Liver (tissue), 9 donors: ENCODE measurements around the gene ZNF746. TPM values are rescaled to one million over a fixed set of nuclear protein-coding genes. Genes with fewer than 3 reads are reported as not detected.

Source experiments
- DNase-seq: peaks from one replicate; pipeline ENCODE4 v3.0.0-alpha.2; 2017; ENCODE audit warnings: low spot score
- H3K27ac ChIP-seq, 2 donors: one replicate each; pipeline ENCODE4 v1.7.0; 2013; ENCODE audit warnings: inconsistent platforms in 2 of 2, low read length in 2 of 2, control low read depth in 1 of 2, low read depth in 1 of 2, mild to moderate bottlenecking in 1 of 2
- H3K27me3 ChIP-seq, 4 donors: one replicate each; pipeline versions ENCODE4 v1.6.1 to v1.7.0; 2013; ENCODE audit warnings: low read length in 3 of 4, inconsistent platforms in 1 of 4, mild to moderate bottlenecking in 1 of 4, moderate library complexity in 1 of 4; ENCODE audit not compliant: control insufficient read depth in 4 of 4, insufficient read depth in 4 of 4
- H3K36me3 ChIP-seq, 4 donors: one replicate each; pipeline versions ENCODE4 v1.6.1 to v1.7.0; 2013; ENCODE audit warnings: low read length in 3 of 4, mild to moderate bottlenecking in 3 of 4, low read depth in 1 of 4, moderate library complexity in 1 of 4; ENCODE audit not compliant: control insufficient read depth in 4 of 4, insufficient read depth in 3 of 4
- H3K4me1 ChIP-seq, 4 donors: one replicate each; pipeline versions ENCODE4 v1.6.1 to v1.7.0; 2013; ENCODE audit warnings: low read length in 3 of 4, mild to moderate bottlenecking in 3 of 4, moderate library complexity in 1 of 4; ENCODE audit not compliant: control insufficient read depth in 4 of 4, insufficient read depth in 4 of 4
- H3K4me3 ChIP-seq, 3 donors: one replicate each; pipeline versions ENCODE4 v1.6.1 to v1.7.0; 2013; ENCODE audit warnings: low read length in 3 of 3, control low read depth in 1 of 3, low read depth in 1 of 3, mild to moderate bottlenecking in 1 of 3
- H3K9ac ChIP-seq, 2 donors: one replicate each; pipeline ENCODE4 v1.7.0; 2013; ENCODE audit warnings: low read length in 2 of 2, mild to moderate bottlenecking in 2 of 2, moderate library complexity in 2 of 2, control low read depth in 1 of 2, low read depth in 1 of 2
- H3K9me3 ChIP-seq, 4 donors: one replicate each; pipeline versions ENCODE4 v1.6.1 to v1.7.0; 2013; ENCODE audit warnings: low read length in 3 of 4; ENCODE audit not compliant: control insufficient read depth in 4 of 4
- EGR1 ChIP-seq, 2 donors: IDR thresholded peaks; 2 replicates each; pipeline ENCODE4 v1.6.1; 2016 to 2018; ENCODE audit warnings: antibody characterized with exemption in 2 of 2, low read depth in 2 of 2
- FOXA1 ChIP-seq: IDR thresholded peaks from 2 replicates; pipeline ENCODE4 v1.6.1; 2016; ENCODE audit warnings: antibody characterized with exemption
- FOXA2 ChIP-seq: IDR thresholded peaks from 2 replicates; pipeline ENCODE4 v1.6.1; 2016; ENCODE audit warnings: antibody characterized with exemption
- GABPA ChIP-seq, 2 donors: IDR thresholded peaks in 1 of 2; conservative IDR thresholded peaks in 1 of 2; 2 replicates each; pipeline ENCODE4 v1.6.1; 2016; ENCODE audit warnings: antibody characterized with exemption in 2 of 2, mild to moderate bottlenecking in 1 of 2, moderate library complexity in 1 of 2
- HNF4A ChIP-seq, 2 donors: conservative IDR thresholded peaks; 2 replicates each; pipeline ENCODE4 v1.6.1; 2016; ENCODE audit warnings: antibody characterized with exemption in 2 of 2, mild to moderate bottlenecking in 2 of 2
- HNF4G ChIP-seq: IDR thresholded peaks from 2 replicates; pipeline ENCODE4 v1.6.1; 2016; ENCODE audit warnings: antibody characterized with exemption
- JUND ChIP-seq, 2 donors: IDR thresholded peaks; 2 replicates each; pipeline ENCODE4 v1.6.1; 2016; ENCODE audit warnings: antibody characterized with exemption in 2 of 2
- NR2F2 ChIP-seq: IDR thresholded peaks from 2 replicates; pipeline ENCODE4 v1.6.1; 2016; ENCODE audit warnings: antibody characterized with exemption
- RAD21 ChIP-seq, 2 donors: IDR thresholded peaks; 2 replicates each; pipeline ENCODE4 v1.6.1; 2016; ENCODE audit warnings: antibody characterized with exemption in 2 of 2, mild to moderate bottlenecking in 2 of 2
- RXRA ChIP-seq, 2 donors: IDR thresholded peaks; 2 replicates each; pipeline ENCODE4 v1.6.1; 2017 to 2018; ENCODE audit warnings: antibody characterized with exemption in 2 of 2, mild to moderate bottlenecking in 1 of 2
- SP1 ChIP-seq: IDR thresholded peaks from 2 replicates; pipeline ENCODE4 v1.6.1; 2018; ENCODE audit warnings: antibody characterized with exemption, mild to moderate bottlenecking
- TAF1 ChIP-seq: conservative IDR thresholded peaks from 2 replicates; pipeline ENCODE4 v1.6.1; 2016; ENCODE audit warnings: antibody characterized with exemption, mild to moderate bottlenecking
- YY1 ChIP-seq: IDR thresholded peaks from 2 replicates; pipeline ENCODE4 v1.6.1; 2016; ENCODE audit warnings: antibody characterized with exemption, mild to moderate bottlenecking
- WGBS: extraction: QIAGEN DNeasy Blood & Tissue Kit; methylation state at CpG from one replicate; pipeline ENCODE4 v1.1.7; 2013; 5-methylcytosine and 5-hydroxymethylcytosine counted together
- polyA plus RNA-seq, 2 donors: library from polyadenylated mRNA; stranded (reverse) in 1 of 2; unstranded in 1 of 2; fragments of 200-250 nt in 1 of 2; fragments of >200 nt in 1 of 2; fragmentation: Nextera tagmentation in 1 of 2; extraction: Ambion mirVana in 1 of 2; gene quantifications; one replicate each; pipeline versions ENCODE4 v1.2.1 to v1.2.3, GENCODE V29; 2013 to 2015
- total RNA-seq, 2 donors: library from RNA; depleted of rRNA; stranded (reverse); fragments of >200 nt; gene quantifications; one replicate each; pipeline ENCODE4 v1.2.3, GENCODE V29; 2014
- TF ChIP-seq, protein P1 (sequence below): IDR thresholded peaks from 2 replicates; pipeline ENCODE4 v1.6.1; 2016; ENCODE audit warnings: antibody characterized with exemption
- TF ChIP-seq, protein P2 (sequence below): IDR thresholded peaks from 2 replicates; pipeline ENCODE4 v1.6.1; 2016; ENCODE audit warnings: antibody characterized with exemption
- TF ChIP-seq, protein P3 (sequence below): fragments of 150-350 bp; IDR thresholded peaks from 2 replicates; pipeline ENCODE4 v1.5.1; 2017; ENCODE audit warnings: improper control_type of control experiment, low read depth, low read length; ENCODE audit not compliant: missing input control
- TF ChIP-seq, protein P4 (sequence below): IDR thresholded peaks from 2 replicates; pipeline ENCODE4 v1.6.1; 2016; ENCODE audit warnings: antibody characterized with exemption
- donor health status: healthy.
- donor health status: healthy.
- donor health status: healthy.
- donor health status: healthy.
- donor health status: healthy.

The ZNF746 gene
- total and polyA plus RNA-seq, 4 donors: 3.8 to 13.5 (median 9.2) TPM

DNA sequence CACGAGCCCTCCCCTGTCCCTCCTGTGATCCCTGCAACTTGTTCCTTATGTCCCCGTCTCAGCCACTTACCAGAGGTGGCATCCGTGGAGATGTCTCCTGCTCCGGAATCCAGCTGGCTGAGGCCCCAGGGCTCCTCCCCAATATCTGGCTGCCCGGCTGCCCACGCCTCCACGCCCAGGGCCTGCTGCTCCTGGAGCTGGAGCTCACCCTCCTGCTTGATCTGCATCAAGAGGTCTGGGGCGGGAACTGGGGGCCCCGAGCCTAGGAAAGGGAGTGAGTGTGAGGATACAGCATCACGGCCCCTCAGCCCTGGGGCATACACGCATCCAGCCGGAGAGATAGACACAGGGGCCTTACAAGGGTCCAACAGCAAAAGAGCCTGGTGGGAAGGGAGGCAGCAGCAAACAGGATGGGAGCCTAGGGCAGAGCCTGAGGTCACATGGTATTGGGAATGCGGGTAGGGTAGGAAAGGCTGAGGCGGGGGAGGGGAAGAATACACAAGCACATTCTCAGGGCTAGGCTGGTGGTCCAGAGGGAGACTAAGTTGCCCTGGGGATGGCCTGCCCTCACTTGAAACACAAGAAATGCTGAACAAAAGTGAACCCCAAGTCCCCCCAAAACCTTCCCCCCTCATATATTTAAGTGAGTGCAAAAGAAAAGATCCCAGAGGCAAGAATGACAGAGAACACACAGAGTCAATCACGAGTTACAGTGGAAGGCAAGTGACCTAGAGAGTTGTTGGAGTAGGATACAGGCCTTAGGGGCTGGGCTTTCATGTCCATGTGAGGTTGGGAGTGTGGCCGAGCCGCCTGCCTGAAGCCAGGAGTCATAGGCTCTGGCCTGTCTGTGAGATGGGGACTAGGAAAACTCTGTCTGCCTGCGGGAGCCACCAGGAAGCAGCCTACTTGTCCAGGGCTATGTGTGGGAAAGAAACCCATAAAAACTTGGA, 19.8 kb downstream of the ZNF746 start:
- Histone ChIP-seq H3K27me3 (no peaks in the 10 kb centered on the region), H3K4me3 (no peak overlapping the region), H3K27ac (no peak overlapping the region), H3K4me1 (no peaks in the 10 kb centered on the region), H3K9me3 (no peaks in the 10 kb centered on the region), H3K36me3 (peaks cover 8 to 45% (median 25%) of the 10 kb centered on the region in 4 donors), H3K9ac (no peak overlapping the region)
- no peak for TF ChIP-seq FOXA2
- TF ChIP-seq, protein P1, sequence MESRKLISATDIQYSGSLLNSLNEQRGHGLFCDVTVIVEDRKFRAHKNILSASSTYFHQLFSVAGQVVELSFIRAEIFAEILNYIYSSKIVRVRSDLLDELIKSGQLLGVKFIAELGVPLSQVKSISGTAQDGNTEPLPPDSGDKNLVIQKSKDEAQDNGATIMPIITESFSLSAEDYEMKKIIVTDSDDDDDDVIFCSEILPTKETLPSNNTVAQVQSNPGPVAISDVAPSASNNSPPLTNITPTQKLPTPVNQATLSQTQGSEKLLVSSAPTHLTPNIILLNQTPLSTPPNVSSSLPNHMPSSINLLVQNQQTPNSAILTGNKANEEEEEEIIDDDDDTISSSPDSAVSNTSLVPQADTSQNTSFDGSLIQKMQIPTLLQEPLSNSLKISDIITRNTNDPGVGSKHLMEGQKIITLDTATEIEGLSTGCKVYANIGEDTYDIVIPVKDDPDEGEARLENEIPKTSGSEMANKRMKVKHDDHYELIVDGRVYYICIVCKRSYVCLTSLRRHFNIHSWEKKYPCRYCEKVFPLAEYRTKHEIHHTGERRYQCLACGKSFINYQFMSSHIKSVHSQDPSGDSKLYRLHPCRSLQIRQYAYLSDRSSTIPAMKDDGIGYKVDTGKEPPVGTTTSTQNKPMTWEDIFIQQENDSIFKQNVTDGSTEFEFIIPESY: no peak
- TF ChIP-seq NR2F2: no peak
- no peak for TF ChIP-seq RXRA (IDR thresholded peaks at IDR 0.05)
- TF ChIP-seq FOXA1: no peak
- TF ChIP-seq, protein P2, sequence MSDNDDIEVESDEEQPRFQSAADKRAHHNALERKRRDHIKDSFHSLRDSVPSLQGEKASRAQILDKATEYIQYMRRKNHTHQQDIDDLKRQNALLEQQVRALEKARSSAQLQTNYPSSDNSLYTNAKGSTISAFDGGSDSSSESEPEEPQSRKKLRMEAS: no peak
- no peak for TF ChIP-seq EGR1 (IDR thresholded peaks at IDR 0.05; ENCODE audit: low read depth in 2 of 2)
- no peak for TF ChIP-seq SP1
- TF ChIP-seq RAD21 (IDR thresholded peaks at IDR 0.05): no peak
- TF ChIP-seq GABPA (IDR thresholded peaks at IDR 0.05 in 1 of 2, conservative IDR thresholded peaks at IDR 0.05 in 1 of 2): no peak
- no peak for TF ChIP-seq HNF4G
- TF ChIP-seq YY1: no peak
- TF ChIP-seq TAF1: no peak
- TF ChIP-seq, protein P3, sequence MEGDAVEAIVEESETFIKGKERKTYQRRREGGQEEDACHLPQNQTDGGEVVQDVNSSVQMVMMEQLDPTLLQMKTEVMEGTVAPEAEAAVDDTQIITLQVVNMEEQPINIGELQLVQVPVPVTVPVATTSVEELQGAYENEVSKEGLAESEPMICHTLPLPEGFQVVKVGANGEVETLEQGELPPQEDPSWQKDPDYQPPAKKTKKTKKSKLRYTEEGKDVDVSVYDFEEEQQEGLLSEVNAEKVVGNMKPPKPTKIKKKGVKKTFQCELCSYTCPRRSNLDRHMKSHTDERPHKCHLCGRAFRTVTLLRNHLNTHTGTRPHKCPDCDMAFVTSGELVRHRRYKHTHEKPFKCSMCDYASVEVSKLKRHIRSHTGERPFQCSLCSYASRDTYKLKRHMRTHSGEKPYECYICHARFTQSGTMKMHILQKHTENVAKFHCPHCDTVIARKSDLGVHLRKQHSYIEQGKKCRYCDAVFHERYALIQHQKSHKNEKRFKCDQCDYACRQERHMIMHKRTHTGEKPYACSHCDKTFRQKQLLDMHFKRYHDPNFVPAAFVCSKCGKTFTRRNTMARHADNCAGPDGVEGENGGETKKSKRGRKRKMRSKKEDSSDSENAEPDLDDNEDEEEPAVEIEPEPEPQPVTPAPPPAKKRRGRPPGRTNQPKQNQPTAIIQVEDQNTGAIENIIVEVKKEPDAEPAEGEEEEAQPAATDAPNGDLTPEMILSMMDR: no peak
- no peak for TF ChIP-seq JUND (IDR thresholded peaks at IDR 0.05)
- TF ChIP-seq HNF4A (conservative IDR thresholded peaks at IDR 0.05): no peak
- DNase-seq: no peak
- WGBS: 96% methylated on average over 18 of the region's 18 CpGs

DNA sequence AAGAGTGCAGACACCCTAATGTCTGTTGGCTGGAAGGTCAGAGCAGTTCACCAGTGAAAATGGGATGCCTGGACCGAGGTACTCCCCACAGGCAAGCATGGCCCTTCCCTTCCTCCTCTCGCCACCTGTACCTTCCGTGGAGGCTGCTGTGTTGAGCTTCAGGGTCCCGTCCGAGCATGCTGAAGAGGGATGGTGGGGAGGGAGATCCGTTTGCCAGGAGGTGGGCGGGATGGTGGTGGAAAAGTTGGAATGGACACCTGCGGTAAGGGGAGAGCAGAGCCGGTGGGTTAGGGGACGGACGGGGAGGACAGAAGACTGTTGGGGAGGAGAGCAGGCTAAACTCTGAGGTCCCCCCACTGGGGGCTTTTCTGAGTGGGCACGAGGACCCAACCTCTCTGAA, 20.8 kb downstream of the ZNF746 start:
- H3K36me3 ChIP-seq: peaks cover 8 to 46% (median 25%) of the 10 kb centered on the region in 4 donors
- DNase-seq: no peak
- no peak overlapping the region for H3K27ac ChIP-seq
- no peak overlapping the region for H3K4me3 ChIP-seq
- no peaks in the 10 kb centered on the region for H3K4me1 ChIP-seq
- no peaks in the 10 kb centered on the region for H3K27me3 ChIP-seq
- no peak overlapping the region for H3K9ac ChIP-seq
- no peaks in the 10 kb centered on the region for H3K9me3 ChIP-seq
- WGBS: 97% methylated on average over 12 of the region's 12 CpGs
- TF ChIP-seq, protein P4, sequence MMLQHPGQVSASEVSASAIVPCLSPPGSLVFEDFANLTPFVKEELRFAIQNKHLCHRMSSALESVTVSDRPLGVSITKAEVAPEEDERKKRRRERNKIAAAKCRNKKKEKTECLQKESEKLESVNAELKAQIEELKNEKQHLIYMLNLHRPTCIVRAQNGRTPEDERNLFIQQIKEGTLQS: no peak
- no peak for TF ChIP-seq RAD21 (IDR thresholded peaks at IDR 0.05)
- TF ChIP-seq GABPA (IDR thresholded peaks at IDR 0.05 in 1 of 2, conservative IDR thresholded peaks at IDR 0.05 in 1 of 2): no peak
- TF ChIP-seq, protein P2: no peak
- TF ChIP-seq HNF4A (conservative IDR thresholded peaks at IDR 0.05): no peak
